GM21381 (cell line): ENCODE measurements around the gene LYRM4.

Experiments used
- ATAC-seq: cut with Tn5 transposase; IDR thresholded peaks from one replicate; pipeline ENCODE4 v1.9.1; 2021; ENCODE audit warnings: mild to moderate bottlenecking, moderate library complexity; ENCODE audit not compliant: unreplicated experiment

LYRM4 gene

DNA sequence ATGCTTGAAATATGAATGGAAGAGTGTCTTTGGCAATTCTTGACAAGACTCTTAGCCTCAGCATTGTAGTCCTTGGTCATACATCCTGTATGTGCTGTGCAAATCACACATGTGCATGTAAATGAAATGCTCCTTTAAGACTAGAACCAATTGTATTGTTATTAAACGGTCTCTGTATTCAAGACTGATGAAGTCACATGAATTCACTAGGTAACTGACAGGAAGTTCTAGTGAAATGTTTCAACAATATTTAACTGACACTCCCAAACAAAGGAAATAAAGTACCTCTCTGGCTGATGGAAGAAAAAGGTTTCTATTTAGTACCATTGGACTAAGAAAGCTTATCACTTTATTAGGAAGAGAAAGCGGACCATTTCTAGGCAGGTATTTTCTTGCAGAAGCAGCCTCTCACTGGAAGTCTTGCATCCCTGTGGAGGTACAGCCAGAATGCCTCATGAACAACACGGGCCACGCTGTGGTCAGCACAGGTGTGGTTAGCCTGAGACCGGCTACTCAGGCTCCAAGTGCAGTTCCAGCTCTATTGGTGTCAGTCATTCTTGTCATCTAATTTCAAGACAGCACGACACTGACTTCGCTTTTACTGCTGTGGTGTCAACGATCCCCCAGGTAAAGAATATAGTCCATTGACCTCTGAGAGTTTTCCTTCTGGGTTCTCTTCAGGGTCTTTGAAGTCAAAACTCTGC is 158.3 kb downstream of the LYRM4 start:
- ATAC-seq, result no peak

DNA sequence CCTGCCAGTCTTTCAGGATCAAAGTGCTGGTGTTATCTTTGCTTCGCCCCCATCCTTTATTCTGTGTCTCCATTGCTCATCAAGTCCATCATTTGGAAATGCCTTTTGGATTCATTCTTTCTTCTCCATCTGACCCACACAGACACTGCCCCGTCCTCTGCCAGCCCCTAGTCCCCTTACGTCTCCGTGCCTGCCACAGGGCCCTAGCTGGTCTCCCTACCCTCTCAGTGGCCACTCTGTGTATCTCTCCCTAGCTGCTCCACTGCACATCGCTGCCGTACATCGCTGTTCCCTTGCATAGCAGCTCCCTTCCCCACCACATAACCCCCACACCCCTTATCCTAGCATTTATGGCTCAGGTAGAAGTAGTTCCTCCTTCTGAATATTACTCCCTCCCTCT is 159.9 kb downstream of the LYRM4 start:
- ATAC-seq, result no peak

DNA sequence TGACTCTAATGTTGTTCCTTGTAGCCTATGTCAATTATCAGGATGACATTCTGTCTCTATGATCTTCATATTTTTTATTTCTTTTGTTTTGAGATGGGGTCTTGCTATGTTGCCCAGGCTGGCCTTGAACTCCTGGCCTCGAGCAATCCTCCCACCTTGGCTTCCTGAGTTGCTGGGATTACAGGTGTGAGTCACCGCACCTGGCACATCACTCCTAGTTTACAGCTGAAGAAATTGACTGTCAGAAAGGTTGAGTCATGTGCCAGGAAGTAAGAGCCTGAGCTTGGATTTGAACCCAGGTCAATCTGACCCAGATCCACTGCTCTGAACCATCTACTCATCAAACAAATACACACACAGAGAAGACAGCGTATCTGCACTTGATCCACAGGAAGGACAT is 161.2 kb downstream of the LYRM4 start:
- no peak for ATAC-seq

DNA sequence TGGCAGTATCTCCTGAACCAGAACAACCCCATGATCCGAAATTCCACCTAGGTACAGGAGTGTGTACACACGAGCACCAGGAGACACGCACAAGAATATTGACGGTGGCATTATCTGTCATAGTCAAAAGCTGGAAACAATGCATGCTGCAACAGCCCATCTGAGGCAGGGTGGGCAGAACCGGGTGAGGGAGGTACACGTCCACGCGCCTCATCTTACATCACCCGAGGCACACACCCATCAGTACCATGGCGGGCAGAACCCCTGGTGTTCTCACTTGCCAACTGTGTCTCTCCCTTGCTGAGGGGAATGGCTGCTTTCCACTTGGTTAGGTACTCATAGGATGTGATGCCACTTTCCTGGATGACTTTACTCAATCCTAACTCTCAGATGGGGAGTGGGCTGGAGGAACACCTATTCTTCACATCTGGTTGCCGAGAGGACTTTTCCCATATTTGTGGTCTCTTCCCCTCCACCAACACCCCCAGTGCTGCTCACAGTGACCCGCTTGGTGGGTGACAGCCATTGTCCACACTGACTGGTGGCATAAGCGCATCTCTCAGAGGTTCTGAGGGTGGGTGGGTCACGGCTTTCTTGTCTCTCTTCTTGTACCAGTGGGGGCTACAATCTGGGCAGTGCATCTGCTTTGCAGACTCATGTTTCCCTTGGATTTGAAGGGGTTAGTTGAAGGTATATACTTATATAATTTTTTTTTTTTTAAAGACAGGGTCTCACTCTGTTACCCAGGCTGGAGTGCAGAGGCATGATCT is 162.1 kb downstream of the LYRM4 start:
- ATAC-seq, result no peak

DNA sequence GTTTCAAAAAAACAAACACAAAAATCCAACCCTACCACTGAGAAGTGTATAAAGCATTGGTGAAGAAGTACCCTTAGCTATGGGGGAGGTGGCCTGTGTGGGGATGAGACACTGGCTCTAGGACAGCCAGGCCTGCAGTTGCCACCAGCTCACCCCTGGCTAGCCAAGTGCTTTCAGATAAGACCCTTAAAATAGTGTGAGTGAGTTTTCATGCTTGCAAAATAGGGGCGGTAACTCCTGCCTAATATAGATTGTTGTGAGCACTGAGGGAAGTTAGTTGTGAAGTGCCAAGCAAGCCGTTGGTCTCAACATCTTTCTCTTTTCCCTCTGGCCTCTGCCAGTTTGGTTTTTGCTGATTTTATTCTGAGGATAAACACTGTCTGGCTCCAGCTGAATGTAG is 164.3 kb downstream of the LYRM4 start:
- ATAC-seq, result no peak

DNA sequence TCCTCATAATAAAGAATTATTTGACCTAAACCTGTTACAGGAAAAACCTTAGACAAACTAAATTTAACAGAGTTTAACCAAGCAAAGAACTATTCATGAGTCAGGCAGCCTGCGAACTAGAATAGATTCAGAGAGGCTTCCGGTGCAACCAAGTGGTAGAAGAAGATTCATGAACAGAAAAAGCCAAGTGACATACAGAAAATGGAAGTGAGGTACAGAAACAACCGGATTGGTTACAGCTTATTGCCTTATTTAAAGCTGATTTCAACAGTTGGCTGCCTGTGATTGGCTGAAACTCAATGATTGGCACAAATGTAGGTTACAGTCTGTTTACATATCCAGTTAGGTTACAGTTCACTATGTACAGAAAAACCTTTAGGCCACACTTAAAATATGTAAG is 165.5 kb downstream of the LYRM4 start:
- ATAC-seq, result peak; percentile 75

DNA sequence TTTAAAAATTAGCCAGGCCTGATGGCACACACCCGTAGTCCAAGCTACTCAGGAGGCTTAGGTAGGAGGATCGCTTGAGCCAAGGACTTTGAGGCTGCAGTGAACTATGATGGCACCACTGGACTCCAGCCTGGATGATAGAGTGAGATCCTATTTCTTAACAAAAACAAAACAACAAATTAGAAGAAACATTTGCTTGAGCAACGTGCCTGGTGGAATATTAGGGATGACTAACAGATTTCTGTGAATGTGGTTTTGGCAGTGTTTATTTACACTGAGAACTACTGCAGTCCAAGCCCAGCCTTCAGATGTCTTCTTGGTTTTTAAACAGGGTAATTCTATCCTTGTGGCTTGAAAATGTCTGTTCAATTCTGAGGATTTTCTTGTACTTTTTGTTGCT is 166.4 kb downstream of the LYRM4 start:
- ATAC-seq, result no peak

DNA sequence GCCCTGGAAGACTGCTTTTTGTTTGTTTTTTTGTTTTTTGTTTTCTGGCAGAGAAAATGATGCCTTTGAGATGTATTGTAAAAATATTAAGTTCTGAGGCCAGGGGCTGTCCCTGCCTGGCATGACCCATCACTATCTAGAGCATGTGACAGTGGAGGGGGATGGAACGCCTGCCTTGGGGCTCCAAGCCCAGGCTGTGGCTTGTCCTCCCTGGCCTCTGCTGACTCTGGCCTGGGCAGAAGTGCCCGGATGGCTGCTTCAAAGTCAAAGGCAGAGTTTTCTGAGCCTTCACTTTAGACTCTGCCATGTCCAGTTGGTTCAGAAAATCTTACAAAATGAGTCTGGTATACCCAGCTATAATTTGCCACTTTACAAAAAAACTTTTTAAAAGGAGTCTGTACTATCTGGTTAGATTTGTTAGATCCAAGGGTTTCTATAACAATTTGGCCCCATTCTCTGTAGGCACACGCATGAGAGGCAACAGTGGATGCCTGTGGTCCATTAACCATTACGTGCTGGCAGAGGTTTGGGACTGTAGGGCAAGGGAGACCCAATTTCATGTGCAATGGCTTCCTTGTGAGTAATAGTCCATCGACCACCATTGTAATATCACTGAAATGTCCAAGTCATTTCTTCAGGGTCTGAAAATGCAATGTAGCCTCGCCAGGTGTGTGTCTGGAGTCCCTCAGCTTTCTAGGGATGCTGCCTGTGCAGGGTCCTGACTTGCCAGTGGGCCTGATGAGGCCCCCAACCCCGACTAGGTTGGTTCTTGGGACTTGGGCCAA is 167.3 kb downstream of the LYRM4 start:
- no peak for ATAC-seq

DNA sequence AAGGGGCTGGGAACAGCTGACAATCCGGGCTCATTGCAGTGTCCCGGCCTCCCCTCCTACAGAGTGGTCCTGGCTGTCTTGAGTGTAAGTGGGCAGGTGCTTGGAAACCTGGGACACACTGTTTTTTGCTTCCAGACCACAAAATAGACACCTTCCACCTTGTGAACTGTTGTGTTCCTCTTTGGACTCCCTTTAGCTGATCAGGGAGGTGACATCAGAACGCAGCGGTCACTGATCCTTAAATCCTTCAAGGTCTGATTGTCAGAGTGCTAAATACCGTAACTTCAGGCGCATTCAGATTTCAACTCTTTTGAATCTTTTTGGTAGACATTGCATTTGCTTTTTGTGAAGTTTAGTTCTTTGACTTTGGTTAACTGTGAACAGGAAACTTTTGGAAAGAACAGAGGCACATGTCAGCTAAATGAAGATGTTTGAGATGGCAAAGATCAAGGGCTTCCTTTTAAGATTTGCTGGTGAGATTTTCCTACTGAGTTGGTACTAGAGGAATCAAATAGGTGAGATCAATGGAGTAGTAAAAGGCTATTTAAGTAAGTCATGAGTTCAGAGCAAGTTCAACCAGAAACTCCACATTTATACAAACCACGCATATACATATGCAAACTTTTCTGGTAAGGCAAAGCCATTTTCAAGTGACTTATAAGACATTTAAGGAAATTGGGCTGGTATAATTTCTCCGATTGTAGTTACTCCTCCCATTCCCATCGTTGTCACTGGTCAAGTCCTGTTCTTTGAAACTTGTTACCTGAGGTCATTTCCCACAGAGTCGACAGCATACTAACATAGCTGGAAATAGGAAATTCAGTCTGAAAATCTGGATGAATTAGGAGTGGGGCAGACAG is 169.3 kb downstream of the LYRM4 start:
- ATAC-seq, result no peak

DNA sequence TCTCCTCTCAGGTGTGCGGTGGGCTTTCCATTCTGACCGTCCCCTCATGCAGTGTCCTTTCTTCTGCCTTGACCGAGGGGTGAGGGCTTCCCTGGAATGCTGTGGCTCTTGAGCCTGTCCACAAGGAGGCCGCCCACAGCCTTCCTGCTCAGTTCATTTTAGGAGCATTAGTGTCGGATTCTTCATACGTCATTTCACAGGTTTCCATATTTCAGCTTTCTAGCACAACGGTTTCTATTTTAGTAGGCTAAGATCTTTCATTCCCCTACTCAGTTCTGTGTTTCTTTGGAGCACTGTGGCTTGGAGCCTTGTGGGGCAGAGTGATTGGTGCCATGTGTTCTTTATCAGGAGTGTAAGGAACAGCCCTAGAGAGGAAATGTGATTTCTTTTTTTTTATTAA is 170.1 kb downstream of the LYRM4 start:
- ATAC-seq, result no peak

DNA sequence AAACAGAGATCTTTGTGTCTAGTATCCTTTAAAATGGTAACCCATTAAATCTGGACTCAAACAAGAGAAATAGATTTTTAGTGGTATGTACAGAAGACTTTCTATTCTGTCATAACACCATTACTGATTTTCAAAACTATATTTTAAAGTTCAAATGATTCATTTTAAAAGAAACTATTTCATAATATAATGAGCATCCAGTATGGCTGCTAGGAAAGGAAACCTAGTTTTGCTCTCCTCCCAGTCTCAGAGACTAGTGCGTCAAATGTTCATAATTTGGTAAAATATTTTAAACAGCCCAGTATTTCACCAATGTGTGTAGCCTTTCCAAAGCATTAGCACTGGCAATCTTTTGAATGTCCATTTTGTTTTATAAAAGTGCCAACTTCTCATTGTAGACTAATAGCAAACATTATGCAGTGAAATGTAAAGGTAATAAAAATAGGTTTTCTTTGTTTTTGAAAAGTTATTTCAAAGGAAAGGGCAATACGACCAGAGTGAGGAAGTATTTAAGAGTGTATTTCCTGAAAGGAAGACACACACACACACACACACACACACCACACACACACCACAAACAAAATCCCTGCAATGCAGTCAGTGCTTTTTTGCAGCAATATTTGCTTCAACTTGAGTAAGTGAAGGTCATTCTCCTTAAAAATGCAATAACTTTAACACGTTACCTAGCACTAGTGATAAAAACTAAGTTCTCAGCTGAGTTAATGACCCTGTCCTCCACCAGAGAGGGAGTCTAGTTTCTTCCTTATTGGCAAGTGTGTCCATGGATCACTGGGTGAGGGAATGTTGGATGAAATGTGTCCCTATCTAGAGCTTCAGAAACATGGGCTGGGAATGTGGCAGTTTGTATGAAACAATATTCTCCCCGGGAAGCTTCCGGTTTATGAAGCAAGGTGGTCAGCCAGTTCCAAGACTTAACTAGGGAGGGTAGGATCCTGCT is 171.0 kb downstream of the LYRM4 start:
- no peak for ATAC-seq

DNA sequence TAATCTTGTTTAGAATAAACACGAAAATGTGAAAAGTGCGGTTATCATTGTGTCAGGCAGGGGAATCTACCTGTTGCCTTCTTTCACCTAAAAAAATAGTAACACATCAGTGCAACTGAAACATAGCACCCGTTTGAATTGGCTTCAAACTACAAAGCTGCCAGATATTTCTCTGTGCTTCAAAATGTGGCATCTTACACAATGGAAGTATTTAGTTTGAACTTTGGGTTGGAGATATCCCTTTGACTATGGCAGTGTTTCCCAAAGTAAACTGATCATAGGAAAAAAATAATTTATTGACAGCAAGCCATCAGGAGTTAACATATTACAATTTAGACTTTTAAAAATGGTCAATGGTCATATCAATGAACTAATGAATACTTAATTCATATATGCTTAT is 172.0 kb downstream of the LYRM4 start:
- ATAC-seq, result no peak

DNA sequence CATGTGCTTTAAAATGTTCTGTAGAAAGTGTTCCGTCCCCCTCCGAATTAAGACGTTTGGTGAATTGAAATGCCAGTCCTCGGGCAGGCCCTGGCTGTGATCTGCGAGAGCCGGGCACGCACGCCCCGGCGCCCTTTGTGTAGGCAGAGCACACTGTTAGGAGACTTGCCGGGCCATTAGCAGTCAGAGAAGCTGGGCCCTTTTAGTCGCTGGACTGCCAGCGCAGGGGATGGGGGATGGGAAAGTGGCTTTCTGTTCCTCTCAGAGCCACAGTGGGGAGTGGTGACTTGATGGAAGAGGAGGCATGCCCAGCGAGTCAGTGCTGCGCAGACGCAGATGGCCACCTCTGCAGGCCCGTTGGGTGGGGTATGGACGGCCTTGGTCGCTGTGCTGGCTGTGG is 173.4 kb downstream of the LYRM4 start:
- ATAC-seq, result no peak

DNA sequence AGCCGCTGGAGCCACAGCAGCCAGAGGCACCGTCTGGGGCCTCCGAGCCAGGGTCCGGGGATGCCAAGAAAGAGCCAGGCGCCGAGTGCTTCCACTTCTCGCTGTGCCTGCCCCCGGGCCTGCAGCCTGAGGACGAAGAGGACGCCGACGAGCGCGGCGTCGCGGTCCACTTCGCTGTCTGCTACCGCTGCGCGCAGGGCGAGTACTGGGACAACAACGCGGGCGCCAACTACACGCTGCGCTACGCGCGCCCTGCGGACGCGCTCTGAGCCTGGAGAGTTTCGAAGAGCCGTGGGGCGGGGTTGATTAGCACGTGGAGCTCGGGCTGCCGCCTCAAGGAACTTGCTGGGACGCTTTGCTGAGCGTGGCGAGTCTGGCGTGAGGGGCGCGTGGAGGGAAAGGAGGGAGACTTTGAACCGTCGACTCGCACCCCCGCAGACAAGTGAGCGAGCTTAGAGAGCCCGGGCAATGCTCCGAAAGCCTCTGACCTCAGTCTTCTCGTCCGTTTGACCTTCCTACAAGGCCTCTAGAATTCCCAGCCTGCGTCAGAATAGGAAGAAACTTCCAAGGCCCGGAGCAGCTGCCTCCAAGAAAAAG is 174.4 kb downstream of the LYRM4 start:
- ATAC-seq, result no peak

DNA sequence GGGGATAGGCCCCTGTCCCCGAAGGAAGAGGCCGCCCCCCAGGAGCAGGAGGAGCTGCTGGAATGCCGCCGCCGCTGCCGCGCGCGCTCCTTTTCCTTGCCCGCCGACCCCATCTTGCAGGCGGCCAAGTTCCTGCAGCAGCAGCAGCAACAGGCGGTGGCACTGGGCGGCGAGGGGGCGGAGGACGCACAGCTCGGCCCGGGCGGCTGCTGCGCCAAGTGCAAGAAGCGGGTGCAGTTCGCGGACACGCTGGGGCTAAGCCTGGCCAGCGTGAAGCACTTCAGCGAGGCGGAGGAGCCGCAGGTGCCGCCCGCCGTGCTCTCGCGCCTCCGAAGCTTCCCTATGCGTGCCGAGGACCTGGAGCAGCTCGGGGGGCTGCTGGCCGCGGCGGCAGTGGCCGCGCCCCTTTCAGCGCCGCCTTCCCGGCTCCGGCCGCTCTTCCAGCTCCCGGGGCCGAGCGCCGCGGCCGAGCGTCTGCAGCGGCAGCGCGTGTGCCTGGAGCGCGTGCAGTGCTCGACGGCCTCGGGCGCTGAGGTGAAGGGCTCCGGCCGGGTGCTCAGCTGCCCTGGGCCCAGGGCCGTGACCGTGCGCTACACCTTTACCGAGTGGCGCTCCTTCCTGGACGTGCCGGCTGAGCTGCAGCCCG is 175.0 kb downstream of the LYRM4 start:
- ATAC-seq, result no peak

DNA sequence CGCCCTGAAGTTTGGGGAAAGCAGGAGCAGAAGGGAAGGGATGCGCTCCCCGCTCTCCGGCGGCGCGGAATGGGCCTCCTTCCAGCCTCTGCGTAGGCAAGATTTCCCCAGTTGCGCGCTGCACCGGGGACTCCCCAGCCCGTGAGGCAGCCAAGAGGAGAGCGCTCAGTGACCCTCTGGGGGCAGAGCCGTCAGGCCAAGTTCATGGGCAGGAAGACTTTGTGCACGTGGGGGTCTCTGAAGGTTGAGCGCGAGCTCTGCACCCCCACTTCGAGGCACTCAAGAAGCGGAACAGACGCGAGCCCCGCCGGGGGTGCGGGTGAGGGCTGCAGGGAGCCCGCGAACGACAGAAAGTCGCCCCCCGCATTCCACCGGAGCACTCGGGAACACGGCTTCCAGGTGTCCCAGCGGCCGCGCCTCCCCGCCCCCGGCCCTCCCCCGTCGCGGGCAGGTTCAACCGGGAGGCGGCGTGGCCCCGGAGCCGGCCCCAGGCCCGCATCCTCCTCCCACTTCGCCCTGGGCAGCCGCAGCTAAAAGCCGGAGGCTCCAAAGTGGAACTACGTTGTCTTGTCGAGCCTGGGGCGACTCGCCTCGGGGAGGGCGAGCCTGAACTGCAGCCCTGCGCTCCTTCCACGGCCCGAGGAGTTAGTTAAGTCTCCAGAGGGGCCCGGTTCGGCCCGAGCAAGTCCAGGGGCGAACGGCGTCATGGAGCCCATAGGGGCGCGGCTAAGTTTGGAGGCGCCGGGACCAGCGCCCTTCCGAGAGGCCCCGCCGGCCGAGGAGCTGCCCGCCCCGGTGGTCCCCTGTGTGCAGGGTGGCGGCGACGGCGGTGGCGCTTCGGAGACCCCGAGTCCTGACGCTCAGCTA is 175.7 kb downstream of the LYRM4 start, which contains the start of gene PPP1R3G:
TSS of gene PPP1R3G (plus strand) at position 561 of the 867 bp plus-strand sequence. CDS start at position 706, 145 bp downstream.
- peak; percentile 40 for ATAC-seq

DNA sequence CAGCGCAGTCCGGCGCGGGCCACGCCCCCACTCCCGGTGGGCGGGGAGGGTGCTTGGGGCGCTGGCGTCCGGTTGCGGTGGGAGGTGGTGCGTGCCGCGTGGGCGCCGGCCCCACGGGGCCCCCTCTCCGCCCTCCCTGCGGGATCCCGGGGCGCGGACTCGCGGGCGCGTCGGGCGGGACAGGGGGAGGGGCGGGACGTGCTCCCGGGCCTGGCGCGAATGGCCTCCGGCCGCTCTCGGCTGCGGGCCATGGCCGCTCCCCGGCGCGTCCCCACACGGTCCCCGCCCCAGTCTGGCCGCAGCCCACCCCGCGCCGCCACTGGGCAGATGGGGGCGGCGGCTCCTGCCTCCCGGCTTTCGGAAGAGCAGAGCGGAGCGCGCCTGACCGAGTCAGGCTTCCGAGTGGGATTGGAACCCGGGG is 176.4 kb downstream of the LYRM4 start:
- peak; percentile 37 for ATAC-seq
